GM06990 (cell line): Measurements from ENCODE around the gene AGK.

Experiments used
- DNase-seq: peaks from one replicate; pipeline ENCODE4 v3.0.0-alpha.2; 2011; ENCODE audit not compliant: insufficient read length; ENCODE audit errors: extremely low read depth
- H3K27me3 ChIP-seq: replicated peaks from 2 replicates; pipeline ENCODE4 v1.6.0; 2011; ENCODE audit warnings: low read length; ENCODE audit not compliant: control insufficient read depth, insufficient read depth
- H3K36me3 ChIP-seq: 2 replicates; pipeline ENCODE4 v1.5.1; 2011; ENCODE audit warnings: low read length; ENCODE audit not compliant: control insufficient read depth, insufficient read depth
- H3K4me3 ChIP-seq: replicated peaks from 2 replicates; pipeline ENCODE4 v1.5.1; 2011; ENCODE audit warnings: low read depth, mild to moderate bottlenecking, control low read depth, low read length
- CTCF ChIP-seq: IDR thresholded peaks from 2 replicates; pipeline ENCODE4 v1.5.1; 2011; ENCODE audit warnings: low read length, control low read depth, mild to moderate bottlenecking, inconsistent platforms; ENCODE audit not compliant: insufficient read depth, poor library complexity, severe bottlenecking

AGK gene

GRCh38 chr7:141631525-141631924 is 80.3 kb downstream of the AGK start:
- Histone ChIP-seq H3K4me3 (no peak overlapping the region), H3K36me3 (no peaks in the 10 kb centered on the region; the same call in 1 of the 2 replicates), H3K27me3 (no peaks in the 10 kb centered on the region)
- TF ChIP-seq CTCF = no peak
- DNase-seq = no peak

- Histone ChIP-seq H3K27me3 (no peaks in the 10 kb centered on the region), H3K36me3 (no peaks in the 10 kb centered on the region; the same call in 1 of the 2 replicates), H3K4me3 (no peak overlapping the region)
- DNase-seq = no peak
- no peak for TF ChIP-seq CTCF
Measured at GRCh38 chr7:141634065-141634464, 82.9 kb downstream of the AGK start.

- no peak for TF ChIP-seq CTCF
- H3K27me3 ChIP-seq = no peaks in the 10 kb centered on the region
- no peaks in the 10 kb centered on the region; the same call in 1 of the 2 replicates for H3K36me3 ChIP-seq
- no peak overlapping the region for H3K4me3 ChIP-seq
- DNase-seq = no peak
Measured at GRCh38 chr7:141636053-141636452, 84.8 kb downstream of the AGK start.

GRCh38 chr7:141640239-141640840 is 89.1 kb downstream of the AGK start:
- Histone ChIP-seq H3K36me3 (no peaks in the 10 kb centered on the region; the same call in 1 of the 2 replicates), H3K27me3 (no peaks in the 10 kb centered on the region), H3K4me3 (no peak overlapping the region)
- TF ChIP-seq CTCF = no peak
- no peak for DNase-seq

GRCh38 chr7:141641876-141642275 is 90.7 kb downstream of the AGK start:
- H3K36me3 ChIP-seq = peaks cover 2% of the 10 kb centered on the region
- no peak for TF ChIP-seq CTCF
- H3K27me3 ChIP-seq = no peaks in the 10 kb centered on the region
- H3K4me3 ChIP-seq = no peak overlapping the region
- no peak for DNase-seq

GRCh38 chr7:141645188-141645587 is 94.0 kb downstream of the AGK start:
- no peak for TF ChIP-seq CTCF

More at GRCh38 chr7:141645188-141645587, 94.0 kb downstream of the AGK start:
- H3K4me3 ChIP-seq = no peak overlapping the region
- peaks cover 2% of the 10 kb centered on the region for H3K36me3 ChIP-seq
- no peaks in the 10 kb centered on the region for H3K27me3 ChIP-seq
- no peak for DNase-seq
